NCI-H82 (cell line): Measurements from ENCODE around the gene DSG3.

ENCODE experiments used
- DNase-seq: peaks from one replicate; lab custom pipeline; 2025; lab: John Stamatoyannopoulos, UW

Gene DSG3

DNA sequence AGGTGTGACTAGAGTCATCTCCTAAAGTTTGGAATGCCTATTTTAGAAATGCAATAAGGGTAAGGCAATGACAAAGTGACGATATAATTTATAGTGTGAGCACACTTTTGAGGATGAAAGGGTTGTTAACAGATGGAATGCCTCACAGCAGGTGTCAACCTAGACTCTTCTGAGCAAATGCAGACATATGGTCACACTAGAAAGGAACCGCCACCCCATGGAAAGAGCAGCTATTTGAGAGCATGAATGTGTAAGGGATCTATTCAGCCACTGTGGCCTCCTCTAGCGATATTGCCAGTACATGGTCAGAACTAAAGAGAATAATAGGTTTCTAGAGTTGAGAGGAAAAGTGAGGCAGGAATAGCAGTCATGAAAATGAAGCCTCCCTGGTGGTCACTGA is 68.9 kb downstream of the DSG3 start:
- no peak for DNase-seq

DNA sequence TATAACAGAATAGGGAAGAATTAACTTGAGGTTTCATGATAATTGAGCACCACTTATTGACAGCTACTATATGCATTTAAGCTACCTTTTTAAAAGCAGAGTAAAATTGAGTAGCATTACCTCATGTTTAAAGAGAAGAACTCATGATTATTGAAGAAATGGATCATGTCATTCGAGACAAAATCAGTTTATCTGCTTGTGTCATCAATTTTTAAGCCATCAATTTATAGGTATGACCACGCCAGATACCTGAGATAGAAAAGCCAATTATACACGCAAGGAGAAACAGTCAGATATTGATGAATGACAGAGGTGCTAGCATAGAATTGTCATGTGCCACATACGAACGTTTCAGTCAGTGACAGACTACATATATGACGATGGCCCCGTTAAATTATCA is 78.8 kb downstream of the DSG3 start:
- DNase-seq, result no peak
